MM.1S (cell line): ENCODE measurements around the gene CCDC117.

ENCODE experiments used
- DNase-seq: peaks from one replicate; pipeline ENCODE4 v3.0.0-alpha.2; 2015
- H2AFZ ChIP-seq: fragments of 300-600 bp; sonication (generic); 2 replicates; pipeline ENCODE4 v1.6.0; 2016; ENCODE audit warnings: antibody characterized with exemption, low read length
- H3F3A ChIP-seq: fragments of 300-600 bp; sonication (generic); 2 replicates; pipeline ENCODE4 v1.6.1; 2016; ENCODE audit warnings: mild to moderate bottlenecking, antibody characterized with exemption, low read length, moderate library complexity, mixed read lengths; ENCODE audit not compliant: insufficient read depth
- H3K27ac ChIP-seq: fragments of 300-600 bp; sonication (generic); 2 replicates; pipeline ENCODE4 v1.5.1; 2016; ENCODE audit warnings: mild to moderate bottlenecking, low read length
- H3K27me3 ChIP-seq: fragments of 300-600 bp; sonication (generic); replicated peaks from 2 replicates; pipeline ENCODE4 v1.6.0; 2016; ENCODE audit warnings: low read length; ENCODE audit not compliant: insufficient read depth
- H3K36me3 ChIP-seq: fragments of 300-600 bp; sonication (generic); replicated peaks from 2 replicates; pipeline ENCODE4 v1.6.1; 2016; ENCODE audit warnings: mild to moderate bottlenecking, low read length, mixed read lengths; ENCODE audit not compliant: insufficient read depth
- H3K4me1 ChIP-seq: fragments of 300-600 bp; sonication (generic); 2 replicates; pipeline ENCODE4 v1.6.1; 2016; ENCODE audit warnings: low read length, mixed read lengths
- H3K4me2 ChIP-seq: fragments of 300-600 bp; sonication (generic); 2 replicates; pipeline ENCODE4 v1.6.0; 2016; ENCODE audit warnings: low read depth, low read length
- H3K4me3 ChIP-seq: fragments of 300-600 bp; sonication (generic); 2 replicates; pipeline ENCODE4 v1.5.1; 2016; ENCODE audit warnings: low read length, mixed read lengths
- H3K79me2 ChIP-seq: fragments of 300-600 bp; sonication (generic); 2 replicates; pipeline ENCODE4 v1.6.1; 2016; ENCODE audit warnings: mixed run types, low read length, mixed read lengths
- H3K9ac ChIP-seq: fragments of 300-600 bp; sonication (generic); 2 replicates; pipeline ENCODE4 v1.6.1; 2016; ENCODE audit warnings: low read length, mixed read lengths
- H3K9me2 ChIP-seq: fragments of 300-600 bp; sonication (generic); replicated peaks from 2 replicates; pipeline ENCODE4 v1.6.1; 2016; ENCODE audit warnings: mild to moderate bottlenecking, low read length, mixed read lengths; ENCODE audit not compliant: insufficient read depth
- H3K9me3 ChIP-seq: fragments of 300-600 bp; sonication (generic); replicated peaks from 2 replicates; pipeline ENCODE4 v1.6.1; 2016; ENCODE audit warnings: mild to moderate bottlenecking, low read length, mixed read lengths; ENCODE audit not compliant: insufficient read depth
- H4K20me1 ChIP-seq: fragments of 300-600 bp; sonication (generic); 2 replicates; pipeline ENCODE4 v1.6.1; 2016; ENCODE audit warnings: mild to moderate bottlenecking, low read length, moderate library complexity, mixed read lengths; ENCODE audit not compliant: insufficient read depth
- EZH2 ChIP-seq: fragments of 300-600 bp; sonication (generic); optimal IDR thresholded peaks from 2 replicates; pipeline ENCODE3; 2017; ENCODE audit warnings: low read depth, mild to moderate bottlenecking, antibody characterized with exemption, low read length, mixed read lengths
- EZH2phosphoT487 ChIP-seq: fragments of 300-600 bp; sonication (generic); IDR thresholded peaks from 2 replicates; pipeline ENCODE4 v1.6.1; 2018; ENCODE audit warnings: antibody characterized with exemption, low read length
- TF ChIP-seq, protein P1 (sequence below): fragments of 300-600 bp; sonication (generic); IDR thresholded peaks from 2 replicates; pipeline ENCODE4 v1.5.1; 2016; ENCODE audit warnings: antibody characterized with exemption, low read length, mixed read lengths

Gene CCDC117, protein sequence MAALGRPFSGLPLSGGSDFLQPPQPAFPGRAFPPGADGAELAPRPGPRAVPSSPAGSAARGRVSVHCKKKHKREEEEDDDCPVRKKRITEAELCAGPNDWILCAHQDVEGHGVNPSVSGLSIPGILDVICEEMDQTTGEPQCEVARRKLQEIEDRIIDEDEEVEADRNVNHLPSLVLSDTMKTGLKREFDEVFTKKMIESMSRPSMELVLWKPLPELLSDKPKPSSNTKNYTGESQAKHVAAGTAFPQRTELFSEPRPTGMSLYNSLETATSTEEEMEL

DNA sequence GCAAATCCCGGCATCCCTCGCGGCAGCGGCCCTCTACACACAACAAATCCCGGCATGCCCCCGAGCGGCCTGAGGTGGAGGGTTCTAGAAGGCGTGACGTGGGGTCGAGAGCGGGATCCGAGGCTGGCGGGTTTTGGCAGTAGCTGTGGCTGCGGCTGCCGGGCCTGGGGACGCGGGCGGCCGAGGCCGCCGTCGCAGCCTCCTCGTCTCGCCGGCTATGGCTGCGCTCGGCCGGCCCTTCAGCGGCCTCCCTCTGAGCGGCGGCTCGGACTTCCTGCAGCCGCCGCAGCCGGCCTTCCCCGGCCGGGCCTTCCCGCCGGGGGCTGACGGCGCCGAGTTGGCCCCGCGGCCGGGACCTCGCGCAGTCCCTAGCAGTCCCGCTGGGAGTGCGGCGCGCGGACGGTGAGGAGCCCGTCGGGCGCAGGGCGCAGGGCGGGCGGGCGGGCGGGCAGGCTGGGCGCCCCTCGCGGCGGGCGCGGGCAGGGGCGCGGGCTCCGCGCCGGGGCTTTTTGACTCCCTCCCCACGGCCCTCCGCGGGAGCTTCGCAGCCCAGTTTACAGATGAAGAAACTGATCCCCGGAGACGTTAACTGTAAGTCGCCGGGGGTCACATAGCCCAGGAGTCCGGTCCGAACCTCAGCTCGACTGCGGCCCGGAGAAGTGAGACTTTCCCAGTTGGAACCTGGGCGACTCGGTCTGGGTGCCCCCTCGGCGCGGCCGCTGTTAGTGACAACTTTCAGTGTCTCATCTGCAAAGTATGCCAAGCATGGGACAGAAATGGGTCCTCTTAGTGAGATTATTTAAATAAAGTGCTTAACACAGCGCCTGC is at the start of gene CCDC117:
Gene CCDC117, plus strand, starts transcription at position 63 of the 828 bp plus-strand sequence. Its CDS starts 155 bp downstream, at position 218.
- peaks cover 49% of the 10 kb centered on the region for H3K79me2 ChIP-seq
- peak within 1 kb of the TSS; percentile 85 for H3K4me3 ChIP-seq
- peak within 1 kb of the TSS; percentile 76 for H3K9ac ChIP-seq
- H3K4me1 ChIP-seq, result no peaks in the 10 kb centered on the region
- no peaks in the 10 kb centered on the region for H3K27me3 ChIP-seq
- peak; percentile 95 for DNase-seq
- peak within 1 kb of the TSS; percentile 87 for H2AFZ ChIP-seq
- peaks cover 15% of the 10 kb centered on the region for H3F3A ChIP-seq
- peak within 1 kb of the TSS; percentile 65 for H3K27ac ChIP-seq
- H4K20me1 ChIP-seq, result no peaks in the 10 kb centered on the region
- H3K9me2 ChIP-seq, result no peaks in the 10 kb centered on the region
- H3K9me3 ChIP-seq, result no peaks in the 10 kb centered on the region
- no peak for TF ChIP-seq EZH2phosphoT487
- TF ChIP-seq, protein P1, sequence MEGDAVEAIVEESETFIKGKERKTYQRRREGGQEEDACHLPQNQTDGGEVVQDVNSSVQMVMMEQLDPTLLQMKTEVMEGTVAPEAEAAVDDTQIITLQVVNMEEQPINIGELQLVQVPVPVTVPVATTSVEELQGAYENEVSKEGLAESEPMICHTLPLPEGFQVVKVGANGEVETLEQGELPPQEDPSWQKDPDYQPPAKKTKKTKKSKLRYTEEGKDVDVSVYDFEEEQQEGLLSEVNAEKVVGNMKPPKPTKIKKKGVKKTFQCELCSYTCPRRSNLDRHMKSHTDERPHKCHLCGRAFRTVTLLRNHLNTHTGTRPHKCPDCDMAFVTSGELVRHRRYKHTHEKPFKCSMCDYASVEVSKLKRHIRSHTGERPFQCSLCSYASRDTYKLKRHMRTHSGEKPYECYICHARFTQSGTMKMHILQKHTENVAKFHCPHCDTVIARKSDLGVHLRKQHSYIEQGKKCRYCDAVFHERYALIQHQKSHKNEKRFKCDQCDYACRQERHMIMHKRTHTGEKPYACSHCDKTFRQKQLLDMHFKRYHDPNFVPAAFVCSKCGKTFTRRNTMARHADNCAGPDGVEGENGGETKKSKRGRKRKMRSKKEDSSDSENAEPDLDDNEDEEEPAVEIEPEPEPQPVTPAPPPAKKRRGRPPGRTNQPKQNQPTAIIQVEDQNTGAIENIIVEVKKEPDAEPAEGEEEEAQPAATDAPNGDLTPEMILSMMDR, result peak; percentile 2; the same call in 1 of the 2 replicates
- peak within 1 kb of the TSS; percentile 51 for H3K4me2 ChIP-seq
- H3K36me3 ChIP-seq, result peaks cover 5% of the 10 kb centered on the region; the same call in 1 of the 2 replicates

DNA sequence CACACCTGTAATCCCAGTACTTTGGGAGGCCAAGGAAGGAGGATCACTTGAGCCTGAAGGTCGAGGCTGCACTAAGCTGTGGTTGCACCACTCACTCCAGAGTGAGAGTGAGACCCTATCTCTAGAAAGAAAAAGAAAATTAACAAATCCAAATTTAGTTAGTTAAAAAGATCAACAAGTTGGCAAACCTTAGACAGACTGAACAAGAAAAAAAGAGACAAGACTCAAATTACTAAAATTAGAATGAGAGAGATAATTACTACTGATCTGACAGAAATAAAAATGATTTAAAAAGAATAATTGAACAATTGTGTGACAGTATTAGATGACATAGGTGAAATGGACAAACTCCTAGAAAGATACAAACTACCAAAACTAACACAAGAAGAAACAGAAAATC is 44.5 kb upstream of the CCDC117 start:
- no peaks in the 10 kb centered on the region for H4K20me1 ChIP-seq
- no peak for TF ChIP-seq EZH2
- TF ChIP-seq, protein P1, result no peak
- TF ChIP-seq EZH2phosphoT487, result no peak
- no peak overlapping the region for H3K9ac ChIP-seq
- H3F3A ChIP-seq, result no peaks in the 10 kb centered on the region
- H3K27ac ChIP-seq, result no peak overlapping the region
- H3K79me2 ChIP-seq, result peaks cover 22% of the 10 kb centered on the region
- no peaks in the 10 kb centered on the region for H3K27me3 ChIP-seq
- no peak overlapping the region for H3K4me2 ChIP-seq
- H2AFZ ChIP-seq, result no peak overlapping the region
- no peaks in the 10 kb centered on the region for H3K4me1 ChIP-seq
- H3K36me3 ChIP-seq, result no peaks in the 10 kb centered on the region
- no peak for DNase-seq
- no peak overlapping the region for H3K4me3 ChIP-seq
- H3K9me3 ChIP-seq, result no peaks in the 10 kb centered on the region
- no peaks in the 10 kb centered on the region for H3K9me2 ChIP-seq

DNA sequence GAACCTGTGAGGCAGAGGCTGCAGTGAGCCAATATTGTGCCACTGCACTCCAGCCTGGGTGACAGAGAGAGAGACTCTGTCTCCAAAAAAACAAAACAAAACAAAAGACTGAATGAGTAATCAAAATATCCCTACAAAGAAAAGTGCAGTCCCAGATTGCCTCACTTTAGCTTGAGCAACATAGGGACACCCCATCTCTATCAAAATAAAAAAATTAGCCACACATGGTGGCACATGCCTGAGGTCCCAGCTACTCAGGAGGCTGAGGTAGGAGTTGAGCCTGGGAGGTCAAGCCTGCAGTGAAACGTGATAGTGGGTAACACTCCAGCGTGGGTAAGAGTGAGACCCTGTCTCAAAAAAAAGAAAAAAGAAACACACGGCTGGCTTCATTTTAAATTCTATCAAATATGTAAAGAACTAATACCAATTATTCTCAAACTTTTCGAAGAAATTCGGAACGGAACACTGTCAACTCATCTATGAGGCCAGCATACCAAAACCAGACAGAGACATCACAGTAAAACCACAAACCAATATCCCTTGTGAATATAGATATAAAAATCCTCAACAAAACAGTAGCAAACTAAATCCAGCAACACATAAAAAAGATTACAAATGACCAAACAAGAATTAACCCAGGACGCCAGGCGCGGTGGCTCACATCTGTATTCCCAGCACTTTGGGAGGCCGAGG is 43.7 kb upstream of the CCDC117 start:
- Histone ChIP-seq H3K36me3 (no peaks in the 10 kb centered on the region; the same call in 1 of the 2 replicates), H2AFZ (no peak overlapping the region), H3K4me3 (no peak overlapping the region), H3K4me2 (no peak overlapping the region), H4K20me1 (no peaks in the 10 kb centered on the region), H3K27ac (no peak overlapping the region), H3K4me1 (no peaks in the 10 kb centered on the region), H3K79me2 (peaks cover 26% of the 10 kb centered on the region), H3K9me2 (no peaks in the 10 kb centered on the region), H3F3A (no peaks in the 10 kb centered on the region), H3K27me3 (no peaks in the 10 kb centered on the region), H3K9ac (no peak overlapping the region), H3K9me3 (no peaks in the 10 kb centered on the region)
- DNase-seq, result no peak
- TF ChIP-seq EZH2 (no peak), EZH2phosphoT487 (no peak)
- TF ChIP-seq, protein P1, result no peak
